ENCODE results near the gene PRDX6. TPM values are rescaled to one million over a fixed set of nuclear protein-coding genes. Genes with fewer than 3 reads are reported as not detected.

The PRDX6 gene
- total RNA-seq, 6 donors from 2014 or later = 94.3 to 330 (median 212) TPM

- Histone ChIP-seq H3K4me1 (no peaks in the 10 kb centered on the region), H3K9me3 (no peaks in the 10 kb centered on the region), H3K27ac (no peak overlapping the region), H3K4me3 (no peak overlapping the region), H3K27me3 (no peaks in the 10 kb centered on the region), H3K36me3 (peaks cover 0 to 4% (median 2%) of the 10 kb centered on the region in 4 donors)
- 44 to 85% methylated on average over 2 of the region's 2 CpGs for WGBS, 2 donors
- ATAC-seq (ENCODE audit: low FRiP score in 2 of 2) (no peak), DNase-seq (no peak)
- no peak for TF ChIP-seq POLR2A (IDR thresholded peaks at IDR 0.05)
- TF ChIP-seq CTCF (IDR thresholded peaks at IDR 0.05) = no peak
- TF ChIP-seq POLR2AphosphoS5 (IDR thresholded peaks at IDR 0.05) = no peak
Observed at GRCh38 chr1:173438675-173439074, 38.5 kb upstream of the PRDX6 start.

- 98 to 100% methylated on average over 1 of the region's 1 CpG for WGBS, 2 donors
- H3K27me3 ChIP-seq = no peaks in the 10 kb centered on the region
- no peaks in the 10 kb centered on the region for H3K9me3 ChIP-seq
- TF ChIP-seq CTCF (IDR thresholded peaks at IDR 0.05) = no peak
- no peak for TF ChIP-seq POLR2A (IDR thresholded peaks at IDR 0.05)
- TF ChIP-seq EP300 (IDR thresholded peaks at IDR 0.05) = no peak
- no peak for TF ChIP-seq POLR2AphosphoS5 (IDR thresholded peaks at IDR 0.05)
- H3K4me1 ChIP-seq = no peaks in the 10 kb centered on the region
- no peak overlapping the region for H3K27ac ChIP-seq
- ATAC-seq (ENCODE audit: low FRiP score in 2 of 2) (no peak), DNase-seq (no peak)
- H3K4me3 ChIP-seq = no peak overlapping the region
- peaks cover 0 to 4% (median 2%) of the 10 kb centered on the region in 4 donors for H3K36me3 ChIP-seq
Observed at GRCh38 chr1:173440430-173440829, 36.7 kb upstream of the PRDX6 start.

- H3K9me3 ChIP-seq = no peaks in the 10 kb centered on the region
- no peak overlapping the region for H3K27ac ChIP-seq
- H3K4me3 ChIP-seq = no peak overlapping the region
- ATAC-seq (ENCODE audit: low FRiP score in 2 of 2) (no peak), DNase-seq (no peak)
- TF ChIP-seq POLR2AphosphoS5 (IDR thresholded peaks at IDR 0.05) (no peak), EP300 (IDR thresholded peaks at IDR 0.05) (no peak), POLR2A (IDR thresholded peaks at IDR 0.05) (no peak), CTCF (IDR thresholded peaks at IDR 0.05) (no peak)
- H3K36me3 ChIP-seq = peaks cover 0 to 3% (median 0%) of the 10 kb centered on the region in 4 donors
- WGBS, 2 donors = 75 to 100% methylated on average over 1 of the region's 1 CpG
- no peaks in the 10 kb centered on the region for H3K27me3 ChIP-seq
- no peaks in the 10 kb centered on the region for H3K4me1 ChIP-seq
Observed at GRCh38 chr1:173444757-173445156, 32.4 kb upstream of the PRDX6 start.

- no peak for TF ChIP-seq POLR2A (IDR thresholded peaks at IDR 0.05)
- no peak for TF ChIP-seq EP300 (IDR thresholded peaks at IDR 0.05)
- no peak for TF ChIP-seq CTCF (IDR thresholded peaks at IDR 0.05)
- no peak for TF ChIP-seq POLR2AphosphoS5 (IDR thresholded peaks at IDR 0.05)
- Histone ChIP-seq H3K4me1 (no peaks in the 10 kb centered on the region), H3K27ac (no peak overlapping the region), H3K36me3 (peaks cover 0 to 3% (median 0%) of the 10 kb centered on the region in 4 donors), H3K4me3 (no peak overlapping the region), H3K27me3 (no peaks in the 10 kb centered on the region), H3K9me3 (no peaks in the 10 kb centered on the region)
- WGBS, 2 donors = 70 to 77% methylated on average over 2 of the region's 2 CpGs
- no peak for DNase-seq
- ATAC-seq (ENCODE audit: low FRiP score in 2 of 2) = no peak
Observed at GRCh38 chr1:173445164-173445563, 32.0 kb upstream of the PRDX6 start.

GRCh38 chr1:173445656-173446055 is 31.5 kb upstream of the PRDX6 start:
- H3K36me3 ChIP-seq = peaks cover 0 to 3% (median 0%) of the 10 kb centered on the region in 4 donors
- no peaks in the 10 kb centered on the region for H3K27me3 ChIP-seq
- no peak overlapping the region for H3K4me3 ChIP-seq
- WGBS, 2 donors = 82 to 88% methylated on average over 3 of the region's 3 CpGs
- TF ChIP-seq POLR2AphosphoS5 (IDR thresholded peaks at IDR 0.05) = no peak
- TF ChIP-seq EP300 (IDR thresholded peaks at IDR 0.05) = no peak
- TF ChIP-seq POLR2A (IDR thresholded peaks at IDR 0.05) = no peak
- TF ChIP-seq CTCF (IDR thresholded peaks at IDR 0.05) = no peak
- no peak for DNase-seq
- no peaks in the 10 kb centered on the region for H3K9me3 ChIP-seq
- H3K4me1 ChIP-seq = no peaks in the 10 kb centered on the region
- ATAC-seq (ENCODE audit: low FRiP score in 2 of 2) = no peak
- no peak overlapping the region for H3K27ac ChIP-seq

All from upper lobe of left lung (tissue), 6 donors.